K562 (cell line): ENCODE measurements around the gene CENPO.

Experiments
- CHCHD3 ChIP-seq: fragments of 250-450 bp; sonication (Bioruptor Pico); IDR thresholded peaks from 2 replicates; pipeline ENCODE4 v2.1.2; 2022; ENCODE audit warnings: mild to moderate bottlenecking
- CTCF ChIP-seq, 3 experiments: IDR thresholded peaks in 2 of 3; conservative IDR thresholded peaks in 1 of 3; 2 replicates each; pipeline ENCODE4 v1.5.1; 2011 to 2012; ENCODE audit warnings: low read length in 3 of 3, mild to moderate bottlenecking in 3 of 3, control low read depth in 2 of 3, improper control_type of control experiment in 1 of 3, inconsistent platforms in 1 of 3, low read depth in 1 of 3, mixed read lengths in 1 of 3, moderate library complexity in 1 of 3; ENCODE audit not compliant: insufficient read depth in 2 of 3
- GMEB1 ChIP-seq: fragments of 250-450 bp; sonication (Bioruptor Pico); IDR thresholded peaks from 2 replicates; pipeline ENCODE4 v1.4.0; 2020; ENCODE audit warnings: mild to moderate bottlenecking
- PCBP2 ChIP-seq: fragments of 200-400 bp; formaldehyde crosslinking; IDR thresholded peaks from 2 replicates; pipeline ENCODE4 v1.6.1; 2018; ENCODE audit warnings: low read length, low read depth, mild to moderate bottlenecking, moderate library complexity; ENCODE audit not compliant: poor library complexity, severe bottlenecking

GRCh38 chr2:24814516-24814915 is 21.3 kb downstream of the CENPO start:
- TF ChIP-seq PCBP2 (no peak), CHCHD3 (CRISPR knock-in tag) (no peak), CTCF (IDR thresholded peaks at IDR 0.05 in 2 of 3, conservative IDR thresholded peaks at IDR 0.05 in 1 of 3; ENCODE audit: insufficient read depth in 2 of 3, low read depth in 1 of 3, low read length in 3 of 3) (no peak), GMEB1 (CRISPR knock-in tag) (no peak)
